NCI-H146 (cell line): ENCODE data around the gene ARHGAP15.

ENCODE experiments used
- DNase-seq: peaks from one replicate; lab custom pipeline; 2025; lab: John Stamatoyannopoulos, UW

The ARHGAP15 gene

DNA sequence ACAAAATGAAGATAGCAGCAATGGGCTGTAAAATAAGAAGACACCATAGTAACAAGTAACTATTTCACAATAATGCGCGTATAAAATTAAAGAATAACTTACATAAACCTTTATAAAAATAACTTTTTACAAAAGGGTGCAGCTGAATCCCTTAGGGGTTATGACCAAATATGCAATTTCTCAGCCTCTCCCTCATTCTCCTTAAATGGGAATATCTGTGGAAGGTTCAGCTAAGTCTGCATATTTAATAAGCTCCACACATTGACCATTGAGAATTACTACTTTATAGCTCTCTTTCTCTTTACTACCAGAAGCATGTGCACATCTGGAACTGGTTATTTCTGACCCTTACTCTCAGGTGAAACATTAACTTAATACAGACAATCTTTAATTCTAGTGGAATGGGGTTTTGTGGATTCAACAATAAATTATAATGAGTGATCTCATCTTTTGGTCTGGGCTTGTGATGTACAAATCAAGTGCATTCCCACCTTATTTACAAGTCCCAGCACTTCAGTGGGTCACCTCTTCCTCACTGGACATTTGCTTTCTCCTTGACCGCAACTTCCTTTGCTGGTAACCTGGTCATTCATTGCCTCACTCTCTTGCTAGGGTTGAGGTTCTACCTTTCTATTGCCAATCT, 15.7 kb downstream of the ARHGAP15 start:
- DNase-seq, result no peak

DNA sequence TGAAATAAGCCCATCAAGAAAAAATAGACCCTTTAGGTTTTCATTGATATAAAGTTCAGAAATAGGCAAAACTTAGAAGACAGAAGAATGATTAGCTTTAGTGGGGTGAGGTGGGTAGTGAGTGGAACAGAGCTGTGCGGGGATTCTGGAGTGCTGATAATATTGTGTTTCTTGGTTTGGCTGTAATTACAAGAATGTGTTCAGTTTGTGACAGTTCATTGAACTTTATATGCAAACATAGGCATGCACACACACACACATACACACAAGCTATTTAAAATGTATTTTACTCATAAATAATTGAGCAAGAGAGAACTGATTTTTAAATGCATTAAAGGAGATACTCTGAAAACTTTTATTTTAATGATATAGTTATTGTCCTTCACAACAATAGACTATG, 17.1 kb downstream of the ARHGAP15 start:
- DNase-seq, result no peak

DNA sequence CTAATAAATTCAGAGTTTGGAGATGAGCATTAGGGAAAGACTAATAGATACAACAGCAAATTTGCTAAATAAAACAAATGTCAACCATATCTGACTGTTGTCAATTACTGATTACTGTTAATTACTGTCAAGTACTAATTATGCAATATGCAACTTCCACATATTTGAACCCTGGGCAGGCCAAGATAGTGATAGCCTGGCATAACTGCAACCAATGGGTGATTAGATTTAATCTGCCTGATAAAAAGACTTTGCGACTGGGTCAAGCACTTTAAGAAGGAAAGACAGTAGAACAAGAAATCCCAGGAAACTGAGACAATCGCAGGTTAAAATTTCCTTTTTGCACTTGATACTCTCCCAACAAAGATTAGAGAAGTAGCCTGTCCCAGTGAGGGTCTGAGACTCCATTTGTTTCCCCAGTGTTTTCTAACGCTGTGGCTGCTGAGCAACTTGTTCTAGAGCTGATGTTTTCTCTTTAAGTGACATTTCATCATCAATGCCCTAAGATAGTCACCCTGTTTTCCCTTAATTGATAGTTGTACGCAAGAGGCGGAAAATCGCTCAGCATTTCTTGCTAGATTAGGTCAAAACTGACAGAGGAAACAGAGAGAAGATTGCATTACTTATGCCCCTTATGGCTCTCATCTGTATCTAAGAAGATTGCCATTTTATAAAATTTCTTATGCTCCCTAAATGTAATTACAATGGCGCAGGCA, 17.8 kb downstream of the ARHGAP15 start:
- no peak for DNase-seq

DNA sequence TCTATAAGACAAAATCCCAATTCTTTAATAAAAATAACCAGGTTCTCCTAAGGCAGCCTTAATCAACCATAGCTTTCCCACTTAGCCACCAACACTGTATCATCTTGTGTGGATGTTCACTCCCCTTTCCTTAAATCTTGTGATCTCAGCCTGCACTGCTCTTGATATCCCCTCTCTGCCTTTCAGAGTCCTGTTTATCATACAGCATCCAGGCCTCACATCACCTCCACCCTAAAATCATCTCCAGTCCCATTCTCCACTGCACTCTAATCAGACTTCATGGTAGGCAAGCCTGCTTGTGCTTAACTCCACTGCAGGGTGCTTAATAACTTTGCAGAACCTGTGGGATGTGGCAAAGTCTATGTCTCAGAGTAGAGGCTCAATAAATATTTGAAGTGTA, 18.8 kb downstream of the ARHGAP15 start:
- DNase-seq, result no peak

DNA sequence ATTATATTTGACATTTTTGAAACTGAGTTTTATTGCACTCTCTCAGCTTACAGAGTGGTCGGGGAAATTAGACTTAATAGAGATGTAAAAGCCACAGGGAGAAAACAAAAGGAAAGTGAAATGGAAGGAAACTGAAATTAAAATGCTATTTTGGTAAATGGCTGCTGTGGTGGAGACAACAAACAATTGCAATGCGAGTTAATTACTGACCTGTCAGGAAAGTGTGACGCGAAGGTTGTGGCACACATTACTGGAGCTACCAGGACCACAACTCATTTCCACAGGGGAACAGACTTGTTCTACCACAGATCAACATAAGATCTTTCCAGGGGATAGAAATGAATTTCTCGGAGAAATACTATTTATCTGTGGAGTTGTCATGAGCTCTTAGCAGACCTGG, 19.5 kb downstream of the ARHGAP15 start:
- no peak for DNase-seq

DNA sequence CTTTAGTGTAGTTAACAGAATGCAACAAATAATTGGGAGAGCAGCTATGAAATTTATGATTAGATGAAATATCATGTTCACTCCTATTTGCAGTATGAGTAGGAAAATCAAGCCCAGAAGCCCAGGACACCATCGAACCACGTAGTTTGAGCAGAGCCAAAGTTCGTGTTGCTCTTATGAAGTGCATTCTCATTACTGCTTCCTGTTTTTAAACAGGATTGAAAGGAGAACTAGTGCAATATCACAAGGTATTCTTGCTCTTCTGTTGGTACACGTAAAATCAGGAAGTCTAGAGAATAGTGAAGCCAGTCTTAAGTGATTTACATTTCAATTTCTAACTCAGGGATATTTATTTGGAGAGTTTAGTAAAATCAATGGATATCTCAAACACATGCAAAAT, 21.1 kb downstream of the ARHGAP15 start:
- no peak for DNase-seq

DNA sequence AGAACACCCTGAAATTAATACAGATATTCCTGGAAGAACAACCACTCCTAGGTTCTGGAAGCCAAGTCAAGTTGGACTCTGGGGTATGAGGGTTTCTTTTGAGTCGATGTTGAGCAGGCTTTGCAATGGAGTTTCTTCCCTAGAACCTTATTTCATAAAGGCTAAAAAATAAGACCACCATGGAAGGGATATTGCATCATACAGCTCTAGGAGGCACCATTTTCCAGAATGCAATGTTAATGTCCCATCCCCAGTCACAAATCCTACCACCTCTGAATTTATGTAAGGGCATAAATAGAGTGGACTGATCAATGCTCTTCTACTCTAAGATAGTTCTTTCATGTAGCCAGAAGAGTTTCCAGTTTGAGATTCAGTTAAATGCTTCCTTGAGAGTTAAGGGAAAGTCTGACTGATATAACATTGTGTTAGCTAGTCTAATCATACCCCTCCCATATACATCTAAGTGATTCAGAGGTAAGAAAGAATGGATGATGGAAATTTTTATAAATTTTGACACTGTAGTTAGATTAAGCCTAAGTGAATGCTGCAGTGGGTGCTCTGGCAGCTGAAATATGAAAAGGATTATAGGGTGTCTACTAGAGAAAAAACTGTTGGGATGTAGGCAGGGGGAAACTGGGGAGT, 22.0 kb downstream of the ARHGAP15 start:
- no peak for DNase-seq

DNA sequence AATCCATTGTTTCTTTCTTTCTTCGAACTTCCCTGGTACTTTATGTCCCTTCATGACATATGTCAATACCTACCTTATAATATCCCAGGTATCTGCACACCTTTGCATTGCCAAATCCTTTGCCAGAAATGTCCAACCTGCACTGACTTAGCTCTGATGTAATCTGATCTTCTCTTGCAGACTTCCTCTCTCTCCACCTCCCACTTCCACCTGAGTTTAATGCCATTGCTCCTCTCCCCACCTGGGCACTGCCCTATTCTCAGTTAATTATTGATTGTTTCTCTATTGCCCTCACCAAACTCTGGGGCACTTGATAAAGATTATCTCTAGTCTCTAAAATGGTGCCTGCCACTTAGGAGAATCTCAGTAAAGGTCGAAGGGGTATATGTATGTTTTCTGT, 23.0 kb downstream of the ARHGAP15 start:
- no peak for DNase-seq

DNA sequence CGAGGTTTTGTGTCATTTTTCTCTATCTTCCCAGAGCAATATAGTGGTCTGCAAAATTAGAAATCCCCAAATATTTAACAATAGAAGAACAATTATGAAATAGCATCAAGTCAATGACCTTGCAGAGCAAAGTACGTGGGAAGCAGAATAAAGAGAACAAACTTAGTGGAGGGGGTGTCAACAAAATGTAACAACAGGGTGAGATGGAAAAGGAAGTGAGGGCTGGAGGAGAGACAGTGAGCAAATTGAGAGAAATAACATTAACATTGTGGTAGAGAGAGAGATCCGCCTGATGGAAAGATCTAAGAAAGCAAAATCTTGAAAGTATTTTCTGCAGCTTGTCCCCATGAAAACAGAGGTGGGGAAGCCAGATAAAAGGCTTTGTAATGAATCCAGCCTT, 23.4 kb downstream of the ARHGAP15 start:
- DNase-seq, result no peak

DNA sequence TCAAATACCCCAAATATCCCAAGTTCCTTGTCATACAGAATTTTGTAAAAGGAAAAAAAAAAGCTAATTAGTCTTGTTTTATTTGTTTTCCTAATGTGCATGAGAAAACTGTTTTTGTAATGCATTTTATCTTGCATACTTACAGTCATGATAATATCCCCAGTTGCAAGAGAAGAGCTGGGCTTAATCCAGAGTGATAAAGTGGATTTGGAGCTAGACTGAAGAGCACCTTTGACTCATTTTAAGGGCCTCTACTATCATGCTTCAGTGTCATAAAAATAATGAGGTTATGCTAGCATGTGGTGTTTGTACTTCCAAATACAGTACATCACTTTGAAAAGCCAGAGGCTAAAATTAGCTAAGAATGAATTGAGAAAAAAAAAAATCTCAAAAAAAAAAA, 26.4 kb downstream of the ARHGAP15 start:
- DNase-seq, result no peak

DNA sequence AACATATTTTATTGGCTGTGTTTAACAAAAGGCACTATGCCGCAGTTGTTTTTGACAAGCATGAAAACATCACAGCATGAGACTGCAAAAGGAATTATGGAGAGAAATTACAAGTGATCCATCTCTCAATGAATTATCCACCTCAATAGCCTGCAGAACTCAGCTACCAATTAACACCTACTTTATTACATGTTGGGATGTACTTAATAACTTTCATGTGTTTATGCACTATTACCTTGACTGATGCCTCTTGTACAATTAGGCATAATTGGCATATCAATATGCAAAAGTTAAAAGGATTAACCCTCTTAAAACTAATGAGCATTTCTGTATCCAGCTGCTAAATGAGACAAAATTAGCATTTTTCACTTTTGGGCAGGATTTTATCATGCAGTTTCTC, 27.8 kb downstream of the ARHGAP15 start:
- no peak for DNase-seq

DNA sequence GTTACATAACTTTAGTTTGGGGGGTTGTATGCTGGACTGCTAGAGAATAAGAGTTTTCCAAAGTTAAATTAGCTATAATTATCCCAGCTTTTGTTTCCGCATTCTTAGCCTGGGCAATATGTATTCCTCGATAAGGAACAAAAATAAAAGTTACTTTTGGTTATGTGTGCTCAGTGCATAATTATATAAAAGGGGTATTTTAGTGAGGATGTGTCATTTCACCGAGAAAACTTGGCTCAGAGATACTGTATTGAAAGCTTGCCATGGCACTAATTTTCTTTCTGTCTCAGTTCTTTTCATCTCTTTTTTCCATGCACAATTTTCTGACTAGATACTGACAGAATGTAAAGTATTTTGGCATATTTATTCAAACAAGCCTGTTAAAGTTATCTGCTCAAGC, 28.2 kb downstream of the ARHGAP15 start:
- DNase-seq, result no peak

DNA sequence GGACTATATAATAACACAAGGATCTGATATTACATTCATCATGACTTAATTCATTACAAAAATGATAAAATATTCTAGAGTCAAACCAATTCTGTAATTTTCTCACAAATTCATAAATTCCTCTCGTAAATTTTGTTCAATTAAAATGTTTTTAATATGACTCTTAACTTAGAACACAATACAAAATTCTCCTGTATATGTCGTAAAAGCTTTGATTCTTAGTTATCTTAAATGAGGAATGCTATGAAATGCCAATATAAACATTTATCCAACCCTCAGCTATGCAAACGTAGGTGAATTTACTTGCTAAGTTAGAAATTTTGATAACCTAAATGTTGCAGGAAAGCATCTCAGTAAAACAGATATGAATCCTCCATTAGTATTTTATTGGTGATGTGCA, 28.9 kb downstream of the ARHGAP15 start:
- DNase-seq, result no peak

DNA sequence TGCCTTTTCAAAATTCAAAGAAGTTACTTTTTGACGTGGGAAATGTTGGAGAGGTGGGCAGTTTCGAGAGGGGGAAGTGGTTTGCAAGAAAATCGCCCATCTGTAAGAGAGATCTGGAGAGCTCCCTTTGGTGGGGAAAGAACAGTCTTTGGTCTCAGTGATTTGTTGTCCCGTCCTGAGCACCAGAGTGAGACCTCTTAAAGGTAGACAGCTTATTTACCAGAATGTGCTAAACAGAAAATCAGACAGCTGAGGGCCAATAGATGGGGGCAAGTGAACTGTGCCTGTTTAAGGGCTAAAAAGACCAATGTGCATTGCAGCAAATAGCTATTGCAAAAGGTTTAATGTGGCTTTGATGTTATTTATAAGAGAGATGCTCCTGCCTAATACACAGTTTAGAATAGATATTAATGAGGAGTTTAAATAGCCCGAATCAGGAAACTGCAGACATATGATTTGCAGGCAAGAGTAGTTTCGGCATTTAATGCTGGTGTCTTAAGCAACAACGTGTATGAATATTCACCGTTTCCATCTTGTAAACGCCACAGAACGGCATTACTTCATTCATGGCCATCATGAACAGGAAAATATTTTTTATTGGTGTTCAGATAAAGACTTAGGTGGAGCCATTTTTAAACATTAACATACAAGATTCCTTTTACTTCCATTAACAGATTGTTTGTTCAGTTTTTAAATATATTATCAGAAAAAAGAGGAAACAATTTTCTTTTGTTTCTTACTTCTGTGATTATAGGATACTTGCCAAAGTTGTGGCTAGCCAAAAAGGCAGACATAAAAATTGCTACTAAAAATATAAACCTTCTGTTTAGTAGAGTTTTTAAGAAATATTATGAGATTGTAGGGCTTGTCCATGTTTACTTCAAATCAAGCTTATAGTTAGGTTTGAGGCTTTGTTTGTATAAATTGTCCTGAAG, 29.6 kb downstream of the ARHGAP15 start:
- no peak for DNase-seq

DNA sequence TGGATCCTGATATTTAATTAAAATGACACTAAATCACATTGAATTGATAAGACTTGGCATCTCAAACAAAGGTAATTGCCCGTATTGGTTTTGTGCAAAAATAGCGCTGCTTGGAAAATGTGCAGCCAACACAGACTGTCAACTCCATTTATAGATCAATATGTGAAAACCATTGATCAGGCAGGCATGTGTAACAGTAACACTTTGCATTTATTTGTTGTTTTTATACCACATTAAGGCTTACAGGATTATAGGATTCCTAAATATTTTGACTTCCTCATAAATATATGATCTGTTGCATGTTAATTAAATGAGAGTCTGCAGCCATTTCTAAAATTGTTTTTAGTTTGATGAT, 30.2 kb downstream of the ARHGAP15 start:
- no peak for DNase-seq

DNA sequence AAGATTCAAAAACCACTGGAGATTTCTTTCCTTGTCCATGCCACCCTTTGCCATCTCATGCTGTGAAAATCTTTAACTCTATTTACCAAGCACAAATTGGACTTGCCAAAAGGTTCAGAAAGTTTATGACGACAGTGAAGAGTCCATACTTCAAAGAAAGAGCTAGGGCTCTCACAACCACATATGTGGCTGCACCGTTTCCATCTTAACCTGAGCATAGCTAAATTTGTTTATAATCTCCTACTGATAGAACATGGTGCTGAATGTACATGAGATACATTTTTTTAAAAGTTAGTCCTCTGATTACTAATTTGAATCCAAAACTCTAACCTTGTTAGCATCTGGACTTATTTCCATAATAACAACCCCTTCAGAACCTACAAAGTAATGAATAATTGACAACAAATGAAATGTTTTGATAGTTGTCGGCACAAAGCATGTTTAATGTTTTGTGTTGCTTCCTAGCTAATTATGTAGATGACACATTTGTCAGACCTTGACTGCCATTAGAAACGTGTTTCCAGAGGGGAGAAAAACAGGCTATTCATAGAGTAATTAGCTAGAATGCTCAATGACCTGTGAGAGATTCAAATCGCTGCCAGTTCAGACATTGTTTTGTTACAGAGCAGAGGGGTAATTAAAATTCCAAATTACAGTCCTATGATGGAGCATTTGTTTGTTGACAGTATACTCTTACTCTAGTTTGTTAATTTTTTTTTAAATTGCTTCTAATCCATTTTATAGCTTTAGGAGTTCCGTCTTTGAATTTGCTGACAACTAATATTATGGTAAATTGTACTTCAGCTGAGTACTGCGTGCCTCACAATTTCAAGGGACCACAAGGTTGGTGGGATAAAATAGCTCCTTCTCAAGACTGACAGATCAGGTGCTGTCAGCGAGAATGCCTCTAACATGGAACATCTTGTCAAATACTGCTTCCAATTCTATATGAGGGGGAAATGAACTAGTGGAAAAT, 31.8 kb downstream of the ARHGAP15 start:
- DNase-seq, result peak; percentile 3

DNA sequence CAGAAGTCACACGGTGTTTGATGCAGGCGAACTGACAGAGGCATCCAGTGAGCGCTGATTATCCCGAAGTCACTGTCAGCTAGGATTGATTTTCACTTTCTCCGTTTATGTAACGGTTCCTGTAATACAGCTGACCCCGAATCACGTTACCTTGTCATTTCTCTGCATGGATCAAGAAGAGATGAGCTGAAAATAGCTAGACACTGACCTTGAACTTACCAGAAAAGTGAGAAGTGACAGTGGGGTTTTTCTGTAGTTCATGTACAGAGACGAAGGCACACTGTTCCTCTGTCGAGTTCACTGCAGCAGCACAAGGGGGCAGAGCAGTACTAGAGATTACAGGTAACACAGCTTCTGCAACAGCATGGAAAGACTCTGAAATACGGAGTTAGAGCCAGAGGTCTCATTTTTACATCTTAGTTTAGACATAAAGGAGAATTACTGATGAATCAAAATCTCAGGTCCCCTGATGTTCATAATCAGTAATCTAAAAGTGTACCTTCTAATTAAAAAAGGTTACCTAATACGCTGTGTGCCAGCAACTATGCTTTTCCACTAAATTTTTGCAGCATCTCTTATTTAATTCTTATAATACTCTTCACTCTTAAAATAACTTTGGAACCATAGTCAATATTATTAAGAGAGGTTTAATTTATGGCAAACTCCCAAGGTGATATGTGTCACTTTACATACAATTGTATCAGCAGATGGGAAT, 33.1 kb downstream of the ARHGAP15 start:
- peak; percentile 38 for DNase-seq

DNA sequence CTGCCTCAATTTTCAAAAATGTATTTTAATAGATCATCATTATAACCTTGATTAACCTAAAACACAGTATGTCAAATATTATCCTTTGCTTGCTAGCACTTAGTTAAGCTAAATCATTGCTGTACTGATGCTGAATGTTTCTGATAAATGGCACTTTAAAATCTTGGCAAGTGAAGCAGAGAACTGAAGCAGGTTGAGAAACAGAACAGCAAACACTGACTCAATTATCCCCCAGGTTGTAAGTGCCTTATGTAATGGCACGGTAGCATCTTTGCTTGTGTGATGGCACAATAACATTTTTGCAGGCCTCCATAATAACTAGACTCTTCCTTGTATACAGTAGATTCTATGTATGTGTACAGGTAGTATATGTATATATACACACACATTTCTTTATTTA, 33.8 kb downstream of the ARHGAP15 start:
- no peak for DNase-seq

DNA sequence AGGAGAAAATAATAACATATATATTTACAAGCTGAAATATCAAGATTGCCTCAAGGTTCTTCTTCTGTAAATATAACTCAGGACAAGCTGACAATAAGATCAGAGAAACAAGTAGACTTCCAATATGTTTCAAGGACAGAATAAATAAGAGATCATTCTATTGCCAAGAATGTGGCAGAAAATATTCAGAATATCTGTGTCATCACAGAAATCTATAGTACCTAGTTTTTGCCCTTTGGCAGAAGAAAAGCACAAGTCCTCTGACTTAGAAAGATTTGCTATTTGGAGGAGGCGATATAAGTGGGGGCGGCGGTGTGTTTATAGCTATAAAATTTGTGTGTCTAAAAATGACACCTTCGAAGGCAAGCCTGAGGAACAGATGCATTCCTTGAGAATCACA, 34.3 kb downstream of the ARHGAP15 start:
- DNase-seq, result no peak

DNA sequence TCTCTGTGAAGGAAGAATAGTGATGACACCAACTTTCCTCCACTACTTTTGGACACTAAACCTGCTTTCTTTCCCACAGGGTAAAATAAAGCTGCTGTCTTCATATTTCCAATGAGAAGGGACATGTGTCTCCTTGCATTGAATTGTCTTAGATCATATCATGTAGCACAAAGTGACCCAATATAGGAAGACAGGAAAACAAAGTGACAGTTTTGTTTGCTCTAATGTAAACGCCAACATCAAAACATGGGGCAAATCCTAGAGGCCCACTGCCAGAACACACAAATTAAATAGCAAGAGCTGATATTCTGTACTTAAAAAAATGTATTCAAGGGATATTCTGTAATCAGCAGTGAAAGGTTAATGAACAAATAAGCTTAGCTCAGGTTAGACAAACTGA, 36.1 kb downstream of the ARHGAP15 start:
- no peak for DNase-seq

DNA sequence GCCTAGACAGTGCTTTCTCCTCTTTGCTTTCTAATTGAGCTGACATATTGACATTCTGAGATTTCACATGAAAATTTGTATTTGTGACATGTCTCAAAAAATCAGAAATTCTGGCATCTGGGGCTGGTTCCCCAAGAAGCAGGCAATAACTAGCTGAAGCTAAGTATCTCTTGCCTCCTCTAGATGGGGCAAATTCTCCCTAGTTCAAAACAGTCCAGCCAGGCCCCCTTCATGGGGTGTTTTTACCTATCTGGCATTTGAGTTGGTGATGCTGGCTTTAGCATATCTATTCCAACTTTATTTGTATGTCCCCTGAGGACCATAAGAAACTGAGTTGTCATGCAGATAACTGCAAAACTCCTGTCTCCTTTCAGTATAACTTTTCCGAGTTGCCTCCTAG, 39.9 kb downstream of the ARHGAP15 start:
- DNase-seq, result no peak
